GM23338 (cell line): ENCODE measurements around the gene ZFYVE28. TPM values are rescaled to one million over a fixed set of nuclear protein-coding genes. Genes with fewer than 3 reads are reported as not detected.

Experiments
- ATAC-seq: fragments of 200-7000 bp; cut with Tn5 transposase; 3 replicates; pipeline ENCODE4 v1.9.1; 2020
- DNase-seq: peaks from one replicate; pipeline ENCODE4 v3.0.0-alpha.2; 2015; ENCODE audit warnings: low spot score
- H2AFZ ChIP-seq: fragments of 200-600 bp; sonication (generic); 2 replicates; pipeline ENCODE4 v1.8.0; 2016; ENCODE audit warnings: antibody characterized with exemption, mild to moderate bottlenecking, moderate library complexity
- H3F3A ChIP-seq: fragments of 200-600 bp; sonication (generic); replicated peaks from 2 replicates; pipeline ENCODE4 v1.8.0; 2017; ENCODE audit warnings: antibody characterized with exemption, mixed run types, low read depth
- H3K27ac ChIP-seq: fragments of 200-600 bp; sonication (generic); 2 replicates; pipeline ENCODE4 v1.6.1; 2016; ENCODE audit warnings: low read depth
- H3K27me3 ChIP-seq: fragments of 200-600 bp; sonication (generic); 2 replicates; pipeline ENCODE4 v1.8.0; 2016; ENCODE audit warnings: mild to moderate bottlenecking, mixed run types, moderate library complexity; ENCODE audit not compliant: insufficient read depth
- H3K36me3 ChIP-seq: fragments of 200-600 bp; sonication (generic); 2 replicates; pipeline ENCODE4 v1.8.0; 2016; ENCODE audit warnings: mild to moderate bottlenecking; ENCODE audit not compliant: insufficient read depth
- H3K4me1 ChIP-seq: fragments of 200-600 bp; sonication (generic); 2 replicates; pipeline ENCODE4 v1.8.0; 2016; ENCODE audit warnings: mild to moderate bottlenecking, moderate library complexity; ENCODE audit not compliant: insufficient read depth
- H3K4me2 ChIP-seq: fragments of 200-600 bp; sonication (generic); 2 replicates; pipeline ENCODE4 v1.7.1; 2017; ENCODE audit warnings: mixed run types
- H3K4me3 ChIP-seq: fragments of 200-600 bp; sonication (generic); 2 replicates; pipeline ENCODE4 v1.6.1; 2016; ENCODE audit warnings: mixed run types
- H3K79me2 ChIP-seq: fragments of 200-600 bp; sonication (generic); replicated peaks from 2 replicates; pipeline ENCODE4 v1.8.0; 2017; ENCODE audit warnings: mild to moderate bottlenecking; ENCODE audit not compliant: insufficient read depth
- H3K9me2 ChIP-seq: fragments of 200-600 bp; sonication (generic); 2 replicates; pipeline ENCODE4 v1.8.0; 2017; ENCODE audit not compliant: insufficient read depth
- H4K20me1 ChIP-seq: fragments of 200-600 bp; sonication (generic); replicated peaks from 2 replicates; pipeline ENCODE4 v1.8.0; 2017; ENCODE audit warnings: mild to moderate bottlenecking; ENCODE audit not compliant: insufficient read depth
- H3K27ac Mint-ChIP-seq: 2 replicates; pipeline ENCODE4 v1.8.0; 2020; ENCODE audit warnings: inconsistent platforms, mild to moderate bottlenecking, moderate library complexity, mixed read lengths
- H3K27me3 Mint-ChIP-seq: 3 replicates; pipeline ENCODE4 v1.8.0; 2022; ENCODE audit warnings: low read depth, mild to moderate bottlenecking, moderate library complexity, mixed read lengths, inconsistent platforms; ENCODE audit not compliant: insufficient read depth, poor library complexity
- H3K36me3 Mint-ChIP-seq: 3 replicates; pipeline ENCODE4 v1.8.0; 2021; ENCODE audit warnings: low read depth, mild to moderate bottlenecking, inconsistent platforms, moderate library complexity, mixed read lengths
- H3K4me1 Mint-ChIP-seq: 3 replicates; pipeline ENCODE4 v1.8.0; 2020; ENCODE audit warnings: mild to moderate bottlenecking, inconsistent platforms, mixed read lengths
- H3K4me3 Mint-ChIP-seq: 3 replicates; pipeline ENCODE4 v1.8.0; 2021; ENCODE audit warnings: moderate library complexity, mild to moderate bottlenecking, inconsistent platforms, mixed read lengths
- H3K9me3 Mint-ChIP-seq: 3 replicates; pipeline ENCODE4 v1.8.0; 2020; ENCODE audit warnings: moderate library complexity, mild to moderate bottlenecking, inconsistent platforms, mixed read lengths
- CREB1 ChIP-seq: fragments of 250-450 bp; sonication (Bioruptor Pico); IDR thresholded peaks from 2 replicates; pipeline ENCODE4 v1.5.0; 2020; ENCODE audit warnings: low read depth, mild to moderate bottlenecking, moderate library complexity
- CTCF ChIP-seq, 2 experiments: fragments of 200-600 bp in 1 of 2; sonication (generic) in 1 of 2; conservative IDR thresholded peaks; 2 replicates each; pipeline versions ENCODE4 v1.5.1 to v1.6.1; 2016 to 2017; ENCODE audit warnings: antibody characterized with exemption in 2 of 2, low read depth in 2 of 2, mild to moderate bottlenecking in 2 of 2, moderate library complexity in 1 of 2
- ETS1 ChIP-seq: IDR thresholded peaks from 2 replicates; pipeline ENCODE4 v1.6.1; 2016; ENCODE audit warnings: antibody characterized with exemption
- EZH2 ChIP-seq: fragments of 200-600 bp; sonication (generic); IDR thresholded peaks from one replicate; pipeline ENCODE4 v1.8.0; 2017; ENCODE audit warnings: antibody characterized with exemption, mild to moderate bottlenecking, low read depth; ENCODE audit not compliant: unreplicated experiment
- NANOG ChIP-seq: IDR thresholded peaks from 2 replicates; pipeline ENCODE4 v1.6.1; 2016; ENCODE audit warnings: antibody characterized with exemption, borderline replicate concordance
- REST ChIP-seq: IDR thresholded peaks from one replicate; pipeline ENCODE4 v1.6.1; 2018; ENCODE audit warnings: antibody characterized with exemption; ENCODE audit not compliant: unreplicated experiment
- STAT1 ChIP-seq: IDR thresholded peaks from one replicate; pipeline ENCODE4 v1.6.1; 2016; ENCODE audit warnings: antibody characterized with exemption; ENCODE audit not compliant: unreplicated experiment
- ZNF114 ChIP-seq: fragments of 250-450 bp; sonication (Bioruptor Pico); IDR thresholded peaks from 2 replicates; pipeline ENCODE4 v1.5.0; 2020; ENCODE audit warnings: mild to moderate bottlenecking, moderate library complexity
- ZNF331 ChIP-seq: fragments of 250-450 bp; sonication (Bioruptor Pico); IDR thresholded peaks from 2 replicates; pipeline ENCODE4 v1.5.0; 2020; ENCODE audit warnings: low read depth, mild to moderate bottlenecking, moderate library complexity
- polyA plus RNA-seq: library from polyadenylated mRNA; unstranded; fragments of >200 nt; fragmentation: Nextera tagmentation; extraction: Ambion mirVana; gene quantifications from 2 replicates; pipeline ENCODE4 v1.2.1, GENCODE V29; 2016
- total RNA-seq: library from RNA; depleted of rRNA; stranded (reverse); fragments of >200 nt; shearing (Covaris generic); gene quantifications from 2 replicates; pipeline ENCODE4 v1.2.3, GENCODE V29; 2014
- TF ChIP-seq, protein P1 (sequence below): fragments of 250-450 bp; sonication (Bioruptor Pico); IDR thresholded peaks from 2 replicates; pipeline ENCODE4 v1.5.0; 2020; ENCODE audit warnings: mild to moderate bottlenecking, moderate library complexity

The ZFYVE28 gene
- total and polyA plus RNA-seq, 2 experiments from 2014 or later, result 2.6 to 4.6 TPM

DNA sequence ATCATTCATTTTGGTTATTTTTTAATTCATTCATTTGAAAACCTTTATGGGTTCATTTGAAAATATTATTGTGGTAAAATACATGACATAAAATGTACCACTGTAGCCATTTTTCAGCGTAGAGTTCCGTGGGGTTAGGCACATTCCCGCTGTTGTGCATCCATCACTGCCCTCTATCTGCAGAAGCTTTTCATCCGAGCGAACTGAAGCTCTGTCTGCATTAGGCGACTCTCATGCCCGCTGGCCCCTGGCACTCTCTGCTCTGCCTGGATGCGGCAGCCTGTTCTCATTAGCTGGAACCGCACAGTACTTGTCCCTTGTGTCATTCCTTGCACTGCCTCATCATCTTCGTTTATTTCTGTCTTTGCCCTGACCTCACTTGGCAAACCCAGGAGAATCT is 17.9 kb upstream of the ZFYVE28 start:
- Histone ChIP-seq H2AFZ (no peak overlapping the region; the same call in 1 of the 2 replicates), H3K27me3 (no peaks in the 10 kb centered on the region), H3K4me1 (no peaks in the 10 kb centered on the region), H3K79me2 (no peaks in the 10 kb centered on the region), H3K4me3 (no peak overlapping the region), H3F3A (no peaks in the 10 kb centered on the region), H3K36me3 (no peaks in the 10 kb centered on the region), H4K20me1 (no peaks in the 10 kb centered on the region), H3K27ac (no peak overlapping the region), H3K4me2 (no peak overlapping the region), H3K9me2 (no peaks in the 10 kb centered on the region)
- Mint-ChIP-seq H3K9me3 (no peaks in the 10 kb centered on the region), H3K36me3 (no peaks in the 10 kb centered on the region), H3K27ac (no peak overlapping the region), H3K27me3 (peaks cover 9% of the 10 kb centered on the region), H3K4me1 (peaks cover 10% of the 10 kb centered on the region; the same call in 1 of the 3 replicates), H3K4me3 (no peak overlapping the region)
- DNase-seq (no peak), ATAC-seq (no peak; the same call in 2 of the 3 replicates)
- no peak for TF ChIP-seq ZNF331
- TF ChIP-seq CTCF (conservative IDR thresholded peaks at IDR 0.05; ENCODE audit: low read depth in 2 of 2), result peak in 1 of 2 experiments; percentile 47; a peak in 2 of 4 replicates

GRCh38 chr4:2434420-2434819 is 16.0 kb upstream of the ZFYVE28 start:
- DNase-seq, result no peak
- Mint-ChIP-seq H3K36me3 (no peaks in the 10 kb centered on the region), H3K4me1 (peaks cover 10% of the 10 kb centered on the region; the same call in 1 of the 3 replicates), H3K27ac (no peak overlapping the region), H3K27me3 (peaks cover 11% of the 10 kb centered on the region), H3K9me3 (no peaks in the 10 kb centered on the region), H3K4me3 (no peak overlapping the region)
- Histone ChIP-seq H3K4me3 (no peak overlapping the region), H3K9me2 (no peaks in the 10 kb centered on the region), H3K4me2 (no peak overlapping the region), H4K20me1 (no peaks in the 10 kb centered on the region), H3K27me3 (no peaks in the 10 kb centered on the region), H3K79me2 (no peaks in the 10 kb centered on the region), H3K36me3 (no peaks in the 10 kb centered on the region), H3K27ac (no peak overlapping the region), H3F3A (no peaks in the 10 kb centered on the region), H2AFZ (0 out of 2 replicates have a peak overlapping the region, but pooled peaks have one; percentile 66), H3K4me1 (no peaks in the 10 kb centered on the region)
- ATAC-seq, result peak; percentile 18; the same call in 1 of the 3 replicates
- TF ChIP-seq CREB1 (CRISPR knock-in tag), result no peak
- no peak for TF ChIP-seq STAT1
- no peak for TF ChIP-seq ETS1
- TF ChIP-seq ZNF114 (CRISPR knock-in tag), result no peak
- TF ChIP-seq REST, result no peak
- TF ChIP-seq EZH2, result no peak
- TF ChIP-seq NANOG, result no peak
- TF ChIP-seq, protein P1, sequence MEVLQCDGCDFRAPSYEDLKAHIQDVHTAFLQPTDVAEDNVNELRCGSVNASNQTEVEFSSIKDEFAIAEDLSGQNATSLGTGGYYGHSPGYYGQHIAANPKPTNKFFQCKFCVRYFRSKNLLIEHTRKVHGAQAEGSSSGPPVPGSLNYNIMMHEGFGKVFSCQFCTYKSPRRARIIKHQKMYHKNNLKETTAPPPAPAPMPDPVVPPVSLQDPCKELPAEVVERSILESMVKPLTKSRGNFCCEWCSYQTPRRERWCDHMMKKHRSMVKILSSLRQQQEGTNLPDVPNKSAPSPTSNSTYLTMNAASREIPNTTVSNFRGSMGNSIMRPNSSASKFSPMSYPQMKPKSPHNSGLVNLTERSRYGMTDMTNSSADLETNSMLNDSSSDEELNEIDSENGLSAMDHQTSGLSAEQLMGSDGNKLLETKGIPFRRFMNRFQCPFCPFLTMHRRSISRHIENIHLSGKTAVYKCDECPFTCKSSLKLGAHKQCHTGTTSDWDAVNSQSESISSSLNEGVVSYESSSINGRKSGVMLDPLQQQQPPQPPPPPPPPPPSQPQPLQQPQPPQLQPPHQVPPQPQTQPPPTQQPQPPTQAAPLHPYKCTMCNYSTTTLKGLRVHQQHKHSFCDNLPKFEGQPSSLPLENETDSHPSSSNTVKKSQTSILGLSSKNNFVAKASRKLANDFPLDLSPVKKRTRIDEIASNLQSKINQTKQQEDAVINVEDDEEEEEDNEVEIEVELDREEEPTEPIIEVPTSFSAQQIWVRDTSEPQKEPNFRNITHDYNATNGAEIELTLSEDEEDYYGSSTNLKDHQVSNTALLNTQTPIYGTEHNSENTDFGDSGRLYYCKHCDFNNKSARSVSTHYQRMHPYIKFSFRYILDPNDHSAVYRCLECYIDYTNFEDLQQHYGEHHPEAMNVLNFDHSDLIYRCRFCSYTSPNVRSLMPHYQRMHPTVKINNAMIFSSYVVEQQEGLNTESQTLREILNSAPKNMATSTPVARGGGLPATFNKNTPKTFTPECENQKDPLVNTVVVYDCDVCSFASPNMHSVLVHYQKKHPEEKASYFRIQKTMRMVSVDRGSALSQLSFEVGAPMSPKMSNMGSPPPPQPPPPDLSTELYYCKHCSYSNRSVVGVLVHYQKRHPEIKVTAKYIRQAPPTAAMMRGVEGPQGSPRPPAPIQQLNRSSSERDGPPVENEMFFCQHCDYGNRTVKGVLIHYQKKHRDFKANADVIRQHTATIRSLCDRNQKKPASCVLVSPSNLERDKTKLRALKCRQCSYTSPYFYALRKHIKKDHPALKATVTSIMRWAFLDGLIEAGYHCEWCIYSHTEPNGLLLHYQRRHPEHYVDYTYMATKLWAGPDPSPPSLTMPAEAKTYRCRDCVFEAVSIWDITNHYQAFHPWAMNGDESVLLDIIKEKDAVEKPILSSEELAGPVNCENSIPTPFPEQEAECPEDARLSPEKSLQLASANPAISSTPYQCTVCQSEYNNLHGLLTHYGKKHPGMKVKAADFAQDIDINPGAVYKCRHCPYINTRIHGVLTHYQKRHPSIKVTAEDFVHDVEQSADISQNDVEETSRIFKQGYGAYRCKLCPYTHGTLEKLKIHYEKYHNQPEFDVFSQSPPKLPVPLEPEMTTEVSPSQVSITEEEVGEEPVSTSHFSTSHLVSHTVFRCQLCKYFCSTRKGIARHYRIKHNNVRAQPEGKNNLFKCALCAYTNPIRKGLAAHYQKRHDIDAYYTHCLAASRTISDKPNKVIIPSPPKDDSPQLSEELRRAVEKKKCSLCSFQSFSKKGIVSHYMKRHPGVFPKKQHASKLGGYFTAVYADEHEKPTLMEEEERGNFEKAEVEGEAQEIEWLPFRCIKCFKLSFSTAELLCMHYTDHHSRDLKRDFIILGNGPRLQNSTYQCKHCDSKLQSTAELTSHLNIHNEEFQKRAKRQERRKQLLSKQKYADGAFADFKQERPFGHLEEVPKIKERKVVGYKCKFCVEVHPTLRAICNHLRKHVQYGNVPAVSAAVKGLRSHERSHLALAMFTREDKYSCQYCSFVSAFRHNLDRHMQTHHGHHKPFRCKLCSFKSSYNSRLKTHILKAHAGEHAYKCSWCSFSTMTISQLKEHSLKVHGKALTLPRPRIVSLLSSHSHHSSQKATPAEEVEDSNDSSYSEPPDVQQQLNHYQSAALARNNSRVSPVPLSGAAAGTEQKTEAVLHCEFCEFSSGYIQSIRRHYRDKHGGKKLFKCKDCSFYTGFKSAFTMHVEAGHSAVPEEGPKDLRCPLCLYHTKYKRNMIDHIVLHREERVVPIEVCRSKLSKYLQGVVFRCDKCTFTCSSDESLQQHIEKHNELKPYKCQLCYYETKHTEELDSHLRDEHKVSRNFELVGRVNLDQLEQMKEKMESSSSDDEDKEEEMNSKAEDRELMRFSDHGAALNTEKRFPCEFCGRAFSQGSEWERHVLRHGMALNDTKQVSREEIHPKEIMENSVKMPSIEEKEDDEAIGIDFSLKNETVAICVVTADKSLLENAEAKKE (CRISPR knock-in tag), result no peak
